GM13976 (cell line): ENCODE results near the gene CPN2.

Experiments
- DNase-seq: peaks from one replicate; pipeline ENCODE4 v3.0.0; 2012; ENCODE audit warnings: low spot score
- in situ Hi-C: fragments of 300-500 bp; cut with MboI; formaldehyde crosslinking; loops from one replicate; pipeline ENCODE4 v1.12.0; 2022; ENCODE audit warnings: low sequenced_read_pairs, mixed read lengths, inconsistent platforms; ENCODE audit not compliant: unreplicated experiment
- TF ChIP-seq, protein P1 (sequence below): IDR thresholded peaks from 2 replicates; pipeline ENCODE4 v1.5.1; 2012; ENCODE audit warnings: borderline replicate concordance, mild to moderate bottlenecking; ENCODE audit not compliant: insufficient read depth; ENCODE audit errors: extremely low read depth, missing control alignments, control extremely low read depth

The CPN2 gene

DNA sequence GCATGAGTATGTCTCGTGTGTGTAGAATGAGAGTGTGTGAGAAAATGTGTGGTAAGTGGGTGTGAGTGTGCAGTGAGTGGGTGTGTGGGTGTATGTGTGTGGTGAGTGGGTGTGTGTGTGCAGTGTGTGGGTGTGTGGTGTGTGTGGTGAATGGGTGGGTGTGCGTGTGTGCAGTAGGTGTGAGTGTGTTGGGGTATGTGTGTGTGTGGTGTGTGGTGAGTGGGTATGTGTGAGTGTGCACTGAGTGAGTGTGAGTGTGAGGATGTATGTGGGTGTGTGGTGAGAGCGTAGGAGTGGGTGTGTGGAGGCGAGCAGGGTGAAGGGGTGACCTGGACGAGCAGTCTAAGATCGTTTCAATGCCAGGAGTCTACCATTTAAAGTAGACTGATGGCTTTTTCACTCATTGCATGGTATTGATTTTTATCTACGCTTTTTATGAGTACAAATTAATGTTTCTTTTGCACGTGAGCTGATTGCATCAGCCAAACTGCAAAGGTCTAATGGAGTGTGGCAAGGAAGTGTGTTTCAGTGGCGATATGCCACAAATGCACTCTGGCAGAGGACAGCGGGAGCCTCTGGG is 1.6 kb upstream of the CPN2 start:
- in situ Hi-C loops: no loop called here
- TF ChIP-seq, protein P1, sequence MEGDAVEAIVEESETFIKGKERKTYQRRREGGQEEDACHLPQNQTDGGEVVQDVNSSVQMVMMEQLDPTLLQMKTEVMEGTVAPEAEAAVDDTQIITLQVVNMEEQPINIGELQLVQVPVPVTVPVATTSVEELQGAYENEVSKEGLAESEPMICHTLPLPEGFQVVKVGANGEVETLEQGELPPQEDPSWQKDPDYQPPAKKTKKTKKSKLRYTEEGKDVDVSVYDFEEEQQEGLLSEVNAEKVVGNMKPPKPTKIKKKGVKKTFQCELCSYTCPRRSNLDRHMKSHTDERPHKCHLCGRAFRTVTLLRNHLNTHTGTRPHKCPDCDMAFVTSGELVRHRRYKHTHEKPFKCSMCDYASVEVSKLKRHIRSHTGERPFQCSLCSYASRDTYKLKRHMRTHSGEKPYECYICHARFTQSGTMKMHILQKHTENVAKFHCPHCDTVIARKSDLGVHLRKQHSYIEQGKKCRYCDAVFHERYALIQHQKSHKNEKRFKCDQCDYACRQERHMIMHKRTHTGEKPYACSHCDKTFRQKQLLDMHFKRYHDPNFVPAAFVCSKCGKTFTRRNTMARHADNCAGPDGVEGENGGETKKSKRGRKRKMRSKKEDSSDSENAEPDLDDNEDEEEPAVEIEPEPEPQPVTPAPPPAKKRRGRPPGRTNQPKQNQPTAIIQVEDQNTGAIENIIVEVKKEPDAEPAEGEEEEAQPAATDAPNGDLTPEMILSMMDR: no peak

DNA sequence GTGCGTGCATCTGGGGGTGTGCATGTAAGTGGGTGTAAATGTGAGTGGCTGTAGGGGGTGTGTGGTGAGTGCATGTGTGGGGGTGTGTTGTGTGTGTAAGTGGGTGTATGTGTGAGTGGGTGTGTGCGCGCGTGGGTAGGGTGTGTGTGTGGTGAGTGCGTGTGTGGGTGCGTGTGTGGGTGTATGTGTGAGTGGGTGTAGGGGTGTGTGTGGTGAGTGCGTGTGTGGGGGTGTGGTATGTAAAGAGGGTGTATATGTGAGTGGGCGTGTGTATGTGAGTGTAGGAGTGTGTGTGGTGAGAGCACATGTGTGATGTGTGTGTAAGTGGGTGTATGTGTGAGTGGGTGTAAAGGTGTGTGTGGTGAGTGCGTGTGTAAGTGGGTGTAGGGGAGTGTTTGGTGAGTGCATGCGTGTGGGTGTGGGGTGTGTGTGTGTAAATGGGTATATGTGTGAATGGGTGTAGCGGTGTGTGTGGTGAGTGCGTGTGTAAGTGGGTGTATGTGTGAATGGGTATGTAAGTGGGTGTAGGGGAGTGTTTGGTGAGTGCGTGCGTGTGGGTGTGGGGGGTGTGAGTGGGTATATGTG is 916 bp upstream of the CPN2 start:
- in situ Hi-C loops: no loop called here
- TF ChIP-seq, protein P1: no peak
- no peak for DNase-seq

More for the DNA sequence above, 1.6 kb upstream of the CPN2 start:
- no peak for DNase-seq

DNA sequence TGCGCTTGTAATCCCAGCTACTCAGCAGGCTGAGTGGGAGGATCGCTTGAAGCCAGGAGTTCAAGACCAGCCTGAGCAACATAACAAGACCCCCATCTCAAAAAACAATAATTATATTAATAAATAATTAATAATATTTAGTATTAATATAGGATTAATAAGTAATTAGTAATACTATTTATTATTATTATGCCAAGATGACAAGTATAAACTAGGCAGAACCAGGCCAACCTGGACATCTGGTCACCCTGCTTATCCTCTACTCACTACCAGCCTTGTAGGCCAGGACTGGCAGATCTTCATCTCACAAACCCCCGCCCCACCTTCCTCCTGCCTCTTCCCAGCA is 429 bp downstream of the CPN2 start:
- no peak for DNase-seq
- in situ Hi-C loops: no loop called here
- TF ChIP-seq, protein P1: no peak

DNA sequence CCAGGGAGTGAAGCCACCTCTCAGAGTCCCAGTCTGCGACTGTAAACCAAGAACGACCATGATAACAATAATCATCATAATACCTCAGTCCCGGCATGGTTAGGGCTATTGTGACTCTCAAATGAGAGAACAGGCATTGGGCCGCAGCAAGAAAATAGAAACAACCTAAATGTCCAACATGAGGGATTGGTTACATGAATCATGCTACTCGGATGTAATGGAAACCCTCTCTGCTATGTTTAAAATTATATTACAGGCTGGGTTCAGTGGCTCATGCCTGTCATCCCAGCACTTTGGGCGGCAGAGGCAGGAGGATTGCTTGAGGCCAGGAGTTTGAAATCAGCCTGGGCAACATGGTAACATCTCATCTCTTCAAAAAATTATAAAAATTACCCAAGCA is 2.8 kb downstream of the CPN2 start:
- no peak for DNase-seq
- TF ChIP-seq, protein P1: no peak
- in situ Hi-C loops: loop anchor here (25.0 kb wide), 1 partner anchor 239 kb away; no protein-coding TSS in a partner anchor

DNA sequence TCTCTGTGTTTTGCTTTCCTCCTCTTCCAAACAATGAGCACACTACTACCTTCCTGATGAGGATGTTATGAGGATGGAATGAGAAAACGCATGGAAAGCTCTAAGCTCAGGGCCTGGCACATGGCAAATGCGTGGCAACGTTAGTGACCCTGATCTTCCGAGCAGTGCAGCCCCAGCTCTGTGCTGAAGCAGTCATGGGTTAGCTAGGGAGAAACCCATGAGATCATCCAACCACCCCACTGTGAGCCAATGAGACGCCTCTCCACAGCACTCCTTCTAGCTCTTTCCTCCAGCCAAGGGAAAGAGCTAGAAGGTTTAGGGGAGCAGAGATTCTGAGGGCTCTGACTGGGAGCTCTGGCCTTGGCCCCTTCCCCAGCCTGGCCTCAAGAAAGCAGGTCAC is 4.5 kb downstream of the CPN2 start:
- TF ChIP-seq, protein P1: no peak
- DNase-seq: no peak
- in situ Hi-C loops: loop anchor here (25.0 kb wide), 1 partner anchor 241 kb away; no protein-coding TSS in a partner anchor

DNA sequence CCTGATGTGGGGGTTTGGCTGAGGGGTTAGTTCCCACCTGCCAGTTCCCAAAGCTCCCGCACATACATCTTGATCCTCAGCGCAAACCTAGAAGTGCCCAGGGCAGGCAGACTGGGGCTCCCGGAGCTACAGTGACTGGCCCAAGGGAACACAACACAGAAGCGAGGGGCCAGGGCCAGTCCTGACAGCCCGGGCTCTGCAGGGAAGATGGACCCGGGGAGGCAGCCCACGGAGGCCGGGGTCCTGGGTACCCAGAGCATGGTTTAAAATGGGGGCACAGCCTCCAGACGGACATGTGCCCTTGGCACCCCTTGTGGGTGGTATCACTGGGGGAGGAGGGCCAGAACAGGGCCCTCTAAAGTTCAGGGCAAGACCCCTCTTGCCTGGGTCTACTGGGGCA is 5.1 kb downstream of the CPN2 start:
- no peak for DNase-seq
- TF ChIP-seq, protein P1: no peak
- in situ Hi-C loops: loop anchor here (25.0 kb wide), 1 partner anchor 241 kb away; no protein-coding TSS in a partner anchor
